ENCODE measurements around the gene CPA1.

Gene CPA1

DNA sequence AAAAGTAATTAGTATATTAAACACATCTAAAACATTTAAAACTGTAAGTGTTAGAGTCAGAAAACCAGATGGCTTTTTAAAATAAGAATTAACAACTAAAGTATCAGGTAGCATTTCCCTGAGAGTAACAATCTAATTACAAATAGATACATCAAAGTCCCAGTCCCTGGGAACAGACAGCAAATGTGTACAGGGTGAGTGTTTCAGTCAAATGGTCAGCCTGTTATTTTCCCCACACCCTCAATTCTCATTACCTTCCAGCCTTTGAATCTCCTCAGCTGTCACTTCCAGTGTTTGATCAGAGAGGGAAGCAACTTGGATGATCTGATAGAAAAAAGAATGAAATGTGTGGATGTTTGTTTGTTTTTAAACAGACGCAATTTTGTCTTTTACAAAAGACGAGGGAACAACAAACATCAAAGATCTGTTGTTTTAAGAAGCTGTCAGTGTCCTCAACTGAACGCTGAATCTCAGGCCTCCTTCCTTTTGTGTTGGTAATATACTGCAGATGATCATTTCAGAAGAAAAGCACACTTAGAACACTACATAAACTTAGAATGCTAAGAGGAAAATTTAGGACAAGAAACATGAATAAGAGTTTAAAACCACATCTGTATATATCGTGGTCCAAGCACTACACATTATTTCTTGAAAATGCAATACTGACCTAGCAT is 30.7 kb downstream of the CPA1 start:
- POLR2A ChIA-PET, result no interaction called here
- Histone ChIP-seq H3K4me3 (ENCODE audit: low read depth, low read length) (no peak overlapping the region), H3K4me1 (ENCODE audit: control insufficient read depth, insufficient read depth, low read length) (no peaks in the 10 kb centered on the region), H3K9me3 (ENCODE audit: control insufficient read depth, insufficient read depth, low read depth, low read length) (no peaks in the 10 kb centered on the region), H3K27ac (ENCODE audit: extremely low read depth, low read depth, low read length) (no peak overlapping the region), H3K36me3 (ENCODE audit: control insufficient read depth in 2 of 2, insufficient read depth in 1 of 2, low read length in 2 of 2) (no peaks in the 10 kb centered on the region)
- CTCF ChIA-PET, result no interaction called here
- TF ChIP-seq BCL11B (tag by site-specific recombination; IDR thresholded peaks at IDR 0.05; ENCODE audit: low read depth) (no peak), ZSCAN23 (tag by site-specific recombination; IDR thresholded peaks at IDR 0.05) (no peak), ZNF426 (tag by site-specific recombination; IDR thresholded peaks at IDR 0.05) (no peak), ZNF776 (tag by site-specific recombination; IDR thresholded peaks at IDR 0.05; ENCODE audit: borderline replicate concordance) (no peak)
- TF ChIP-seq, protein P1, sequence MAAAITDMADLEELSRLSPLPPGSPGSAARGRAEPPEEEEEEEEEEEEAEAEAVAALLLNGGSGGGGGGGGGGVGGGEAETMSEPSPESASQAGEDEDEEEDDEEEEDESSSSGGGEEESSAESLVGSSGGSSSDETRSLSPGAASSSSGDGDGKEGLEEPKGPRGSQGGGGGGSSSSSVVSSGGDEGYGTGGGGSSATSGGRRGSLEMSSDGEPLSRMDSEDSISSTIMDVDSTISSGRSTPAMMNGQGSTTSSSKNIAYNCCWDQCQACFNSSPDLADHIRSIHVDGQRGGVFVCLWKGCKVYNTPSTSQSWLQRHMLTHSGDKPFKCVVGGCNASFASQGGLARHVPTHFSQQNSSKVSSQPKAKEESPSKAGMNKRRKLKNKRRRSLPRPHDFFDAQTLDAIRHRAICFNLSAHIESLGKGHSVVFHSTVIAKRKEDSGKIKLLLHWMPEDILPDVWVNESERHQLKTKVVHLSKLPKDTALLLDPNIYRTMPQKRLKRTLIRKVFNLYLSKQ (tag by site-specific recombination; IDR thresholded peaks at IDR 0.05; ENCODE audit: borderline replicate concordance), result no peak
- TF ChIP-seq, protein P2, sequence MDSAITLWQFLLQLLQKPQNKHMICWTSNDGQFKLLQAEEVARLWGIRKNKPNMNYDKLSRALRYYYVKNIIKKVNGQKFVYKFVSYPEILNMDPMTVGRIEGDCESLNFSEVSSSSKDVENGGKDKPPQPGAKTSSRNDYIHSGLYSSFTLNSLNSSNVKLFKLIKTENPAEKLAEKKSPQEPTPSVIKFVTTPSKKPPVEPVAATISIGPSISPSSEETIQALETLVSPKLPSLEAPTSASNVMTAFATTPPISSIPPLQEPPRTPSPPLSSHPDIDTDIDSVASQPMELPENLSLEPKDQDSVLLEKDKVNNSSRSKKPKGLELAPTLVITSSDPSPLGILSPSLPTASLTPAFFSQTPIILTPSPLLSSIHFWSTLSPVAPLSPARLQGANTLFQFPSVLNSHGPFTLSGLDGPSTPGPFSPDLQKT (IDR thresholded peaks at IDR 0.05; ENCODE audit: borderline replicate concordance, low read depth, low read length), result no peak
- TF ChIP-seq, protein P3, sequence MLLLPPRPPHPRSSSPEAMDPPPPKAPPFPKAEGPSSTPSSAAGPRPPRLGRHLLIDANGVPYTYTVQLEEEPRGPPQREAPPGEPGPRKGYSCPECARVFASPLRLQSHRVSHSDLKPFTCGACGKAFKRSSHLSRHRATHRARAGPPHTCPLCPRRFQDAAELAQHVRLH (tag by site-specific recombination; IDR thresholded peaks at IDR 0.05), result no peak

DNA sequence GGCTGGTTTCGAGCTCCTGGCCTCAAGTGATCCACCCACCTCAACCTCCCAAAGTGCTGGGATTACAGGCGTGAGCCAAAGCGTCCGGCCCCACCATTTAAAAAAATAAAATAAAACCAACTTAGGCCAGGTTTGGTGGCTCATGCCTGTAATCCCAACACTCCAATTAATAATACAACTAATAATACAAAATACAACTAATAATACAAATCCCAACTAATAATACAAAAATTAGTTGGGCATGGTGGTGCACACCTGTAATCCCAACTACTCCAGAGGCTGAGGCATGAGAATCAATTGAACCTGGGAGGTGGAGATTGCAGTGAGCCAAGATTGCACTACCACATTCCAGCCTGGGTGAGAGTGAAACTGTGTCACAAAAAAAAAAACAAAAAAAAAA is 32.9 kb downstream of the CPA1 start:
- no peak overlapping the region for H3K27ac ChIP-seq (ENCODE audit: extremely low read depth, low read depth, low read length)
- no peaks in the 10 kb centered on the region for H3K9me3 ChIP-seq (ENCODE audit: control insufficient read depth, insufficient read depth, low read depth, low read length)
- TF ChIP-seq, protein P4, sequence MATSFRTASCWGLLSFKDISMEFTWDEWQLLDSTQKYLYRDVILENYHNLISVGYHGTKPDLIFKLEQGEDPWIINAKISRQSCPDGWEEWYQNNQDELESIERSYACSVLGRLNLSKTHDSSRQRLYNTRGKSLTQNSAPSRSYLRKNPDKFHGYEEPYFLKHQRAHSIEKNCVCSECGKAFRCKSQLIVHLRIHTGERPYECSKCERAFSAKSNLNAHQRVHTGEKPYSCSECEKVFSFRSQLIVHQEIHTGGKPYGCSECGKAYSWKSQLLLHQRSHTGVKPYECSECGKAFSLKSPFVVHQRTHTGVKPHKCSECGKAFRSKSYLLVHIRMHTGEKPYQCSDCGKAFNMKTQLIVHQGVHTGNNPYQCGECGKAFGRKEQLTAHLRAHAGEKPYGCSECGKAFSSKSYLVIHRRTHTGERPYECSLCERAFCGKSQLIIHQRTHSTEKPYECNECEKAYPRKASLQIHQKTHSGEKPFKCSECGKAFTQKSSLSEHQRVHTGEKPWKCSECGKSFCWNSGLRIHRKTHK (tag by site-specific recombination; IDR thresholded peaks at IDR 0.05), result no peak
- TF ChIP-seq, protein P5, sequence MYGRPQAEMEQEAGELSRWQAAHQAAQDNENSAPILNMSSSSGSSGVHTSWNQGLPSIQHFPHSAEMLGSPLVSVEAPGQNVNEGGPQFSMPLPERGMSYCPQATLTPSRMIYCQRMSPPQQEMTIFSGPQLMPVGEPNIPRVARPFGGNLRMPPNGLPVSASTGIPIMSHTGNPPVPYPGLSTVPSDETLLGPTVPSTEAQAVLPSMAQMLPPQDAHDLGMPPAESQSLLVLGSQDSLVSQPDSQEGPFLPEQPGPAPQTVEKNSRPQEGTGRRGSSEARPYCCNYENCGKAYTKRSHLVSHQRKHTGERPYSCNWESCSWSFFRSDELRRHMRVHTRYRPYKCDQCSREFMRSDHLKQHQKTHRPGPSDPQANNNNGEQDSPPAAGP (tag by site-specific recombination; IDR thresholded peaks at IDR 0.05), result no peak
- TF ChIP-seq ZNF747 (tag by site-specific recombination; IDR thresholded peaks at IDR 0.05), result no peak
- no peak for TF ChIP-seq ZNF843 (tag by site-specific recombination; IDR thresholded peaks at IDR 0.05)
- TF ChIP-seq, protein P6, sequence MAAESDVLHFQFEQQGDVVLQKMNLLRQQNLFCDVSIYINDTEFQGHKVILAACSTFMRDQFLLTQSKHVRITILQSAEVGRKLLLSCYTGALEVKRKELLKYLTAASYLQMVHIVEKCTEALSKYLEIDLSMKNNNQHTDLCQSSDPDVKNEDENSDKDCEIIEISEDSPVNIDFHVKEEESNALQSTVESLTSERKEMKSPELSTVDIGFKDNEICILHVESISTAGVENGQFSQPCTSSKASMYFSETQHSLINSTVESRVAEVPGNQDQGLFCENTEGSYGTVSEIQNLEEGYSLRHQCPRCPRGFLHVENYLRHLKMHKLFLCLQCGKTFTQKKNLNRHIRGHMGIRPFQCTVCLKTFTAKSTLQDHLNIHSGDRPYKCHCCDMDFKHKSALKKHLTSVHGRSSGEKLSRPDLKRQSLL (tag by site-specific recombination; IDR thresholded peaks at IDR 0.05), result no peak
- TF ChIP-seq SP2 (tag by site-specific recombination; IDR thresholded peaks at IDR 0.05), result no peak
- TF ChIP-seq GLI2 (tag by site-specific recombination; IDR thresholded peaks at IDR 0.05; ENCODE audit: borderline replicate concordance, low read depth), result no peak
- no peak for TF ChIP-seq ZNF302 (tag by site-specific recombination; IDR thresholded peaks at IDR 0.05; ENCODE audit: low read depth)
- TF ChIP-seq ZNF155 (tag by site-specific recombination; IDR thresholded peaks at IDR 0.05), result no peak
- no peak for TF ChIP-seq KLF9 (tag by site-specific recombination; IDR thresholded peaks at IDR 0.05; ENCODE audit: low read depth)
- TF ChIP-seq, protein P7, sequence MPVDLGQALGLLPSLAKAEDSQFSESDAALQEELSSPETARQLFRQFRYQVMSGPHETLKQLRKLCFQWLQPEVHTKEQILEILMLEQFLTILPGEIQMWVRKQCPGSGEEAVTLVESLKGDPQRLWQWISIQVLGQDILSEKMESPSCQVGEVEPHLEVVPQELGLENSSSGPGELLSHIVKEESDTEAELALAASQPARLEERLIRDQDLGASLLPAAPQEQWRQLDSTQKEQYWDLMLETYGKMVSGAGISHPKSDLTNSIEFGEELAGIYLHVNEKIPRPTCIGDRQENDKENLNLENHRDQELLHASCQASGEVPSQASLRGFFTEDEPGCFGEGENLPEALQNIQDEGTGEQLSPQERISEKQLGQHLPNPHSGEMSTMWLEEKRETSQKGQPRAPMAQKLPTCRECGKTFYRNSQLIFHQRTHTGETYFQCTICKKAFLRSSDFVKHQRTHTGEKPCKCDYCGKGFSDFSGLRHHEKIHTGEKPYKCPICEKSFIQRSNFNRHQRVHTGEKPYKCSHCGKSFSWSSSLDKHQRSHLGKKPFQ (tag by site-specific recombination; IDR thresholded peaks at IDR 0.05), result no peak
- TF ChIP-seq, protein P8, sequence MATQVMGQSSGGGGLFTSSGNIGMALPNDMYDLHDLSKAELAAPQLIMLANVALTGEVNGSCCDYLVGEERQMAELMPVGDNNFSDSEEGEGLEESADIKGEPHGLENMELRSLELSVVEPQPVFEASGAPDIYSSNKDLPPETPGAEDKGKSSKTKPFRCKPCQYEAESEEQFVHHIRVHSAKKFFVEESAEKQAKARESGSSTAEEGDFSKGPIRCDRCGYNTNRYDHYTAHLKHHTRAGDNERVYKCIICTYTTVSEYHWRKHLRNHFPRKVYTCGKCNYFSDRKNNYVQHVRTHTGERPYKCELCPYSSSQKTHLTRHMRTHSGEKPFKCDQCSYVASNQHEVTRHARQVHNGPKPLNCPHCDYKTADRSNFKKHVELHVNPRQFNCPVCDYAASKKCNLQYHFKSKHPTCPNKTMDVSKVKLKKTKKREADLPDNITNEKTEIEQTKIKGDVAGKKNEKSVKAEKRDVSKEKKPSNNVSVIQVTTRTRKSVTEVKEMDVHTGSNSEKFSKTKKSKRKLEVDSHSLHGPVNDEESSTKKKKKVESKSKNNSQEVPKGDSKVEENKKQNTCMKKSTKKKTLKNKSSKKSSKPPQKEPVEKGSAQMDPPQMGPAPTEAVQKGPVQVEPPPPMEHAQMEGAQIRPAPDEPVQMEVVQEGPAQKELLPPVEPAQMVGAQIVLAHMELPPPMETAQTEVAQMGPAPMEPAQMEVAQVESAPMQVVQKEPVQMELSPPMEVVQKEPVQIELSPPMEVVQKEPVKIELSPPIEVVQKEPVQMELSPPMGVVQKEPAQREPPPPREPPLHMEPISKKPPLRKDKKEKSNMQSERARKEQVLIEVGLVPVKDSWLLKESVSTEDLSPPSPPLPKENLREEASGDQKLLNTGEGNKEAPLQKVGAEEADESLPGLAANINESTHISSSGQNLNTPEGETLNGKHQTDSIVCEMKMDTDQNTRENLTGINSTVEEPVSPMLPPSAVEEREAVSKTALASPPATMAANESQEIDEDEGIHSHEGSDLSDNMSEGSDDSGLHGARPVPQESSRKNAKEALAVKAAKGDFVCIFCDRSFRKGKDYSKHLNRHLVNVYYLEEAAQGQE (tag by site-specific recombination; IDR thresholded peaks at IDR 0.05), result no peak
- TF ChIP-seq ZNF624 (tag by site-specific recombination; IDR thresholded peaks at IDR 0.05), result no peak
- POLR2A ChIA-PET, result no interaction called here
- H3K4me3 ChIP-seq (ENCODE audit: low read depth, low read length), result no peak overlapping the region
- no peaks in the 10 kb centered on the region for H3K4me1 ChIP-seq (ENCODE audit: control insufficient read depth, insufficient read depth, low read length)
- CTCF ChIA-PET, result interaction anchor here (0.8 to 0.9 kb wide), 2 partner anchors 9 to 10 kb away, joined by 3 read pairs; no protein-coding TSS in a partner anchor
- no peaks in the 10 kb centered on the region for H3K36me3 ChIP-seq (ENCODE audit: control insufficient read depth in 2 of 2, insufficient read depth in 1 of 2, low read length in 2 of 2)

All from HEK293 (cell line).